BLaER1 treated with 17β-estradiol and CSF1 and Interleukin-3, amounts not matched to agents 10 nM and 100 nM (cell line): ENCODE measurements around the gene SEC22C.
"Not testable (repeated sequence)": the region's sequence is repeated elsewhere in the genome, so short reads cannot be mapped to it uniquely, and the experiment has no call there.

Experiments
- H3K27ac ChIP-seq, 11 experiments: shearing (Covaris generic); formaldehyde crosslinking; 2 replicates each; pipeline ENCODE4 v1.8.1; 2022
- H3K27me3 ChIP-seq, 11 experiments: shearing (Covaris generic); formaldehyde crosslinking; 2 replicates each; pipeline ENCODE4 v1.8.1; 2022
- H3K36me3 ChIP-seq, 11 experiments: shearing (Covaris generic); formaldehyde crosslinking; 2 replicates each; pipeline ENCODE4 v1.8.1; 2022
- H3K4me1 ChIP-seq, 10 experiments: shearing (Covaris generic); formaldehyde crosslinking; 2 replicates each; pipeline ENCODE4 v1.8.1; 2022
- H3K4me2 ChIP-seq, 11 experiments: shearing (Covaris generic); formaldehyde crosslinking; 2 replicates each; pipeline ENCODE4 v1.8.1; 2022
- H3K4me3 ChIP-seq, 10 experiments: shearing (Covaris generic); formaldehyde crosslinking; 2 replicates each; pipeline ENCODE4 v1.8.1; 2022
- H3K9ac ChIP-seq, 11 experiments: shearing (Covaris generic); formaldehyde crosslinking; 2 replicates each; pipeline ENCODE4 v1.8.1; 2022
- H3K9me3 ChIP-seq, 11 experiments: shearing (Covaris generic); formaldehyde crosslinking; replicated peaks in 1 of 11; 2 replicates each; pipeline ENCODE4 v1.8.1; 2022
- H4K20me1 ChIP-seq, 11 experiments: shearing (Covaris generic); formaldehyde crosslinking; 2 replicates each; pipeline ENCODE4 v1.8.1; 2022
- Cebpa-rat ChIP-seq, 11 experiments: shearing (Covaris generic); IDR thresholded peaks; 2 replicates each; pipeline ENCODE4 v1.8.1; 2022

The SEC22C gene

GRCh38 chr3:42601896-42602581, 20.3 kb upstream of the SEC22C start:
- peaks cover 42 to 61% (median 54%) of the 10 kb centered on the region in 11 experiments for H3K36me3 ChIP-seq
- no peaks in the 10 kb centered on the region for H3K27me3 ChIP-seq
- no peak for TF ChIP-seq Cebpa-rat (IDR thresholded peaks at IDR 0.05)
- H3K4me1 ChIP-seq: peaks cover 7 to 53% (median 26%) of the 10 kb centered on the region in 10 experiments
- peaks cover 22 to 57% (median 45%) of the 10 kb centered on the region in 11 experiments; a peak in 18 of 22 replicates for H4K20me1 ChIP-seq
- H3K27ac ChIP-seq: peak overlapping the region in 9 of 11 experiments; percentile 83 to 96 (median 92); a peak in 12 of 22 replicates
- H3K4me2 ChIP-seq: peak overlapping the region; percentile 75 to 97 (median 83)
- H3K4me3 ChIP-seq: peak overlapping the region; percentile 66 to 91 (median 82)
- peaks cover 6 to 22% (median 15%) of the 10 kb centered on the region in 11 experiments for H3K9me3 ChIP-seq
- H3K9ac ChIP-seq: peak overlapping the region; percentile 84 to 96 (median 90)

DNA sequence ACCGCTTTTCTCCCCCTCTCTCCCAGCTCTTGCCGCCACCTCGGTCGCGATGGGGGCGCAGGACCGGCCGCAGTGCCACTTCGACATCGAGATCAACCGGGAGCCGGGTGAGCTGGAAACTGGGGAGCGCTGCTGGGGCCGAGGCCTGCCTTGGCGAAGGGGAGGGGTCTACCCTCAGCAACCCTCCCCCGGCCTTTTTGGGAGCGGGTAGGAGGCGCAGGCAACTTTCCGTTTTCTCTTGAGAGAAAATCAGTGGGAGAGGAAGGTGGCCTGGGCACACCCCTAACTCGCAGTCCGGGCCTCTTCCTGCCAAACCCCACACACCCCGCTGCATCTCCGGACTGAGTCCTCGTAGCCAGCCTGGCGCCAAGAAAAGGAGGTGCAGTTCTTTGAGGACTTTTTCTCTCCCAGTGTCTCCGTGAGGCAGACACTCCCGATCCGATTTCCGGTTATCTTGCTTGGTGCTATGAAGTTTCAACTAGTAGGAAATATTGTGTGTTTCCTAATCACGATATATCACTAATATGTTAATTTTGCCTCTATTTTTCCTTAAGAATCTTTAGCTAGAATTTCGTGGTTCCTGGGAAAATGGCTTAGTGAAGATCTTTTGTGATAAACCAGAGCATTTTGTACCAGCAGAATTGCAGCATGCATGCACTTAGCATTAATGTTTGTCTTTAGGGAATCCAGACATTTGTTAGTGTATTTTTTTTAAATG, 19.4 kb upstream of the SEC22C start:
- peak overlapping the region; percentile 75 to 97 (median 83) for H3K4me2 ChIP-seq
- H3K27me3 ChIP-seq: no peaks in the 10 kb centered on the region
- TF ChIP-seq Cebpa-rat (IDR thresholded peaks at IDR 0.05): no peak
- peaks cover 7 to 51% (median 26%) of the 10 kb centered on the region in 10 experiments for H3K4me1 ChIP-seq
- H3K4me3 ChIP-seq: peak overlapping the region; percentile 66 to 91 (median 82)
- peak overlapping the region; percentile 84 to 96 (median 90) for H3K9ac ChIP-seq
- H3K36me3 ChIP-seq: peaks cover 36 to 61% (median 53%) of the 10 kb centered on the region in 11 experiments
- H3K27ac ChIP-seq: peak overlapping the region; percentile 81 to 96 (median 92)
- H3K9me3 ChIP-seq: peaks cover 6 to 23% (median 15%) of the 10 kb centered on the region in 11 experiments
- peaks cover 15 to 48% (median 36%) of the 10 kb centered on the region in 11 experiments; a peak in 18 of 22 replicates for H4K20me1 ChIP-seq

- Histone ChIP-seq H4K20me1 (peaks cover 7 to 42% (median 28%) of the 10 kb centered on the region in 11 experiments; a peak in 18 of 22 replicates), H3K4me2 (peak within 1 kb of the TSS; percentile 75 to 97 (median 83)), H3K27me3 (no peaks in the 10 kb centered on the region), H3K36me3 (peaks cover 28 to 61% (median 54%) of the 10 kb centered on the region in 11 experiments), H3K9me3 (peaks cover 6 to 23% (median 15%) of the 10 kb centered on the region in 11 experiments), H3K4me3 (peak within 1 kb of the TSS; percentile 66 to 91 (median 82)), H3K9ac (peak within 1 kb of the TSS; percentile 84 to 96 (median 90)), H3K27ac (peak within 1 kb of the TSS; percentile 81 to 96 (median 92)), H3K4me1 (peaks cover 7 to 43% (median 26%) of the 10 kb centered on the region in 10 experiments)
- TF ChIP-seq Cebpa-rat (IDR thresholded peaks at IDR 0.05): no peak
Measured at GRCh38 chr3:42600111-42600957, 18.6 kb upstream of the SEC22C start, which contains the start of gene NKTR. NKTR (plus strand) TSS chr3:42600686; CDS start chr3:42601007, 321 bp downstream.

DNA sequence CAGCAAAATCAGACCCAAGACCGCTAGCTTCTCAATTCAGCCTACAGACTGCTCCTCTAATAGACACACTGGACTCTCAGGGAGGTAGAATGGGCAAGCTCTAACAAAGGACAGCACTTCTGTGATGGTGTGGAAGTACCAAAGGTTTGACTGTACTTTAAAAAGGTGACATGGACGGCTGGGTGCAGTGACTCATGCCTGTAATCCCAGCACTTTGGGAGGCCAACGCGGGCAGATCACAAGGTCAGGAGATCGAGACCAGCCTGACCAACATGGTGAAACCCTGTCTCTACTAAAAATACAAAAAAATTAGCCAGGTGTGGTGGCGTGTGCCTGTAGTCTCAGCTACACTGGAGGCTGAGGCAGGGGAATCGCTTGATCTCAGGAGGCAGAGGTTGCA, 15.3 kb upstream of the SEC22C start:
- H3K27ac ChIP-seq, H3K4me3 ChIP-seq: not testable (repeated sequence)
- H3K36me3 ChIP-seq: peaks cover 20 to 61% (median 56%) of the 10 kb centered on the region in 11 experiments

DNA sequence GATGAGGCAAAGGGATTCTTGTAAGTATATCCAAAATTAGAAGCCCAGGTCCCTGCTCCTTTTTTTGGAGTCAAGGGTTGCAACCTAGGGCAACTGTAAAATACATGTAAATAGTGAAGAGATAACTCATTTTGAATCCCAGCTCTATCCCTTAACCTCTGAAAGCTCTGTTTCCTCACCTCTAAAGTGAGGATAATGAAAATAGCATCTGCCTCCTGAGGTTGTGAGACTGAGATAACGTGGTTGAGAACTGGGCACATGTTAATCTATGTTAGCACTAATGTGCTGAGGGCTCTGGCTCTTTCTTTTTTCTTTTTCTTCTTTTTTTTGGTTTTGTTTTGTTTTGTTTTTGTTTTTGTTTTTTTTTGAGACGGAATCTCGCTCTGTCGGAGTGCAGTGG, 13.9 kb upstream of the SEC22C start:
- H3K36me3 ChIP-seq: peaks cover 20 to 66% (median 57%) of the 10 kb centered on the region in 11 experiments

More for the DNA sequence above, 15.3 kb upstream of the SEC22C start:
- not testable (repeated sequence) for H3K9ac ChIP-seq, H3K27me3 ChIP-seq, H3K9me3 ChIP-seq, H3K4me2 ChIP-seq
- Histone ChIP-seq H4K20me1 (peaks cover 0 to 41% (median 14%) of the 10 kb centered on the region in 11 experiments; a peak in 16 of 22 replicates), H3K4me1 (peaks cover 16 to 47% (median 30%) of the 10 kb centered on the region in 10 experiments)

GRCh38 chr3:42593635-42594034, 11.9 kb upstream of the SEC22C start:
- H4K20me1 ChIP-seq: peaks cover 0 to 38% (median 8%) of the 10 kb centered on the region in 11 experiments; a peak in 9 of 22 replicates
- no peak overlapping the region for H3K27ac ChIP-seq
- peaks cover 20 to 66% (median 57%) of the 10 kb centered on the region in 11 experiments for H3K36me3 ChIP-seq
- H3K27me3 ChIP-seq: no peaks in the 10 kb centered on the region
- no peak overlapping the region for H3K4me3 ChIP-seq
- H3K9ac ChIP-seq: no peak overlapping the region
- peak overlapping the region; percentile 86 to 100 (median 90); a peak in 20 of 22 replicates for H3K4me2 ChIP-seq
- H3K9me3 ChIP-seq: peaks cover 0 to 9% (median 0%) of the 10 kb centered on the region in 11 experiments; a peak in 2 of 22 replicates
- TF ChIP-seq Cebpa-rat (IDR thresholded peaks at IDR 0.05): no peak
- H3K4me1 ChIP-seq: peaks cover 31 to 44% (median 38%) of the 10 kb centered on the region in 10 experiments

More for the DNA sequence above, 13.9 kb upstream of the SEC22C start:
- H3K4me1 ChIP-seq: peaks cover 18 to 51% (median 32%) of the 10 kb centered on the region in 10 experiments
- no peak overlapping the region for H3K4me2 ChIP-seq
- no peak overlapping the region for H3K27ac ChIP-seq
- H4K20me1 ChIP-seq: peaks cover 0 to 38% (median 8%) of the 10 kb centered on the region in 11 experiments; a peak in 9 of 22 replicates
- H3K4me3 ChIP-seq: no peak overlapping the region
- TF ChIP-seq Cebpa-rat (IDR thresholded peaks at IDR 0.05): no peak
- no peaks in the 10 kb centered on the region for H3K27me3 ChIP-seq
- no peak overlapping the region for H3K9ac ChIP-seq
- peaks cover 0 to 9% (median 0%) of the 10 kb centered on the region in 11 experiments; a peak in 2 of 22 replicates for H3K9me3 ChIP-seq

DNA sequence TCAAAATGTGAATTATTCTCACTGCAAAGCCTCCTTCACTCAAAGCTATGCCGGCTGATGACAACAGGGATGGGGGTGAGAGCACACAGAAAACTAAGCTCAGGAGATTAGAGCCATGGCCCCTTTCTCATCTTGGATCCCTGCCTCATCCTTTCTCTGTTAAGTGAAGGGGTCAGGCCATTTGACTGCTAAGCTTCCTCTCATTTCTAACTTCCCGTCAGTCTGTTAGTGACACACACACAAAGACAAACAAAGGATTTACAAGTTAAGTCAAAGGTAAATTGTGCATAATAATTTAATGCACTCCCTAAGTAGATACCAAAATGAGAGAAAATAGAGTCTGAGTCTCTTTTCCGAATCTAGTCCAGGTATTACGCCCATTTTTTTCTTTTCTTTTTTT, 10.0 kb upstream of the SEC22C start:
- Histone ChIP-seq H3K9ac (peak overlapping the region; percentile 75 to 92 (median 90)), H3K27ac (peak overlapping the region; percentile 64 to 94 (median 89); a peak in 21 of 22 replicates)

More for the DNA sequence above, 10.0 kb upstream of the SEC22C start:
- H4K20me1 ChIP-seq: peaks cover 0 to 38% (median 8%) of the 10 kb centered on the region in 11 experiments; a peak in 9 of 22 replicates
- H3K27me3 ChIP-seq: no peaks in the 10 kb centered on the region
- peak overlapping the region; percentile 63 to 91 (median 74) for H3K4me3 ChIP-seq
- peaks cover 31 to 42% (median 38%) of the 10 kb centered on the region in 10 experiments for H3K4me1 ChIP-seq
- no peak for TF ChIP-seq Cebpa-rat (IDR thresholded peaks at IDR 0.05)
- peaks cover 17 to 53% (median 48%) of the 10 kb centered on the region in 11 experiments for H3K36me3 ChIP-seq
- no peaks in the 10 kb centered on the region for H3K9me3 ChIP-seq
- peak overlapping the region; percentile 86 to 100 (median 90) for H3K4me2 ChIP-seq
